GM19099 (cell line): ENCODE results near the gene PKHD1.

Experiments used
- POLR2A ChIP-seq: IDR thresholded peaks from 3 replicates; pipeline ENCODE4 v1.6.1; 2011; ENCODE audit warnings: low read depth; ENCODE audit not compliant: insufficient read length; ENCODE audit errors: extremely low read depth

The PKHD1 gene

DNA sequence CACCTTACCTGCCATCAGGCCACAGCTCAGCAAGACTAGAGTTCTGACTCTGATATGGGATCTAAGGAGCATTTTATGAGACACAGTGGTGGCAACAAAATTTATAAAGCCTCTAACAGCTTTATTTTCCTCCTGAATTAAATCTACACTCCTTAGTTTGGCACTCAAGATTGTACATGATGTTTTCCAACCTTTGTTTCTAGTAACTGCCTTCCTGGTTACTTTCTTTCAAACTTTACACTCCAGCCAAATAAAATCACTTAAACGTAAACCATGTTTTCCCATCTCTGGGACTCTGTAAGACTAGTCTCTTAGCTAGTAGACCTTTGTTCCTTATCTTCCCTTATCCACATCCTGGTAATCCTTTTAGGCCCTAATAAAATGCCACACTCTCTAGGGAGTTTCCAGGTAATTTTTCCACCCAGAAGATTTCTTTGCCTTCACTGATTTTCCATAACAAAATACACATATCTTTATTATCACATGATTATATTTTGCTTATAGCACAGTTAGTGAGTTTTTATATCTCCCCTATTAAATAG lies 92.1 kb downstream of the PKHD1 start:
- TF ChIP-seq POLR2A: no peak

DNA sequence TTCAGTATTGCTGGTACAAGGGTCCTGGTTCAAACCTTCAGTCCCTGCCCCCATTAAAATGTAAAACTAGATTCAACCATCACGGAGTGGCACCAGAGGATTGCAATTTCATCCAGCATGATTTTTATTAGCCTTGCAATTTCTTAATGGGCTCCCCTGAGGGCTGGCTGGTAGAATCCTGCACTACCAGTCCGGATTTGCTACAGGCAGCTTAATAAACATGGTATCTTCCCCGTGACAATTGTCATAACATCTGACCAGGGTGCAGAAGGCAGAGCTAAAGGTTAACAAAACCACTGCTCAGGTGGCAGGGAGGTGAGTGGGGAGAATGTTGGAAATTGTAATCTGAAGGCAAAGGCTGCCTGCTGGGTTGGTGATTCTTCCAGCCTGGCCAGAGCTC lies 94.5 kb downstream of the PKHD1 start:
- no peak for TF ChIP-seq POLR2A

DNA sequence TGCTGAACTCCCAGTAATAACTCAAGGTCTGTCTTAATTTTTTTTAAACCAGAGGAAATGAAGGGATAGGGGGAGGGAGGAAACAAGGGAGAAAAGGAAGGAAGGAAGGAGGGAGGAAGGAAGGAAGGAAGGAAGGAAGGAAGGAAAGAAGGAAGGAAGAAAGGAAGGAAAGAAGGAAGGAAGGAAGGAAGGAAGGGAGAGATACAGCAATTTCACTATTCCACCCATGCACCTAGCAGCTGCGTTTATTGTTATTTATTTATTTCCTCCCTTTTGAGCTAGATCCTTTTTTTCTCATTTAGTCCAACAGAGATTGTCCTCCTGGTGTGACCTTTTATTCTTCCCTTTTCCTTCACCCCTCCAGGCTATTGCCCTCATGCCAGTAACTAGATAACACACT lies 97.6 kb downstream of the PKHD1 start:
- no peak for TF ChIP-seq POLR2A

DNA sequence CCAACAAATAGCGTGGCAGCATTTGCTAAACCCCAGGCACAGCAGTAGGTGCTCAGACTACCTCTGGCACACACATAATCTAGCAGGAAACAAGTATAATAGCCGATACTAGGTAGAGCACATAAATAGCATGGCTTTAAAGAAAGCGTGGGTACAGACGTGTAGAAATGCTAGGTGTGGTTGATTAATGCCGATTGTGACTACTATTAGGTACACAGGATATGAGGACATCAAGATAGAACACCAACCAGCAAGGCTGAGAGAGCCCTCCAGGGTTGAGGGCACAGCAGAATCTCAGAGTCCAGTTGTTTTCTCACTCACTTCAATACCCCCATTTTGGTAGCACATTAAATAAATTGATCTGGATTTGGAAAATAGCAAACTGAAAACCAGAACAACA lies 100.5 kb downstream of the PKHD1 start:
- no peak for TF ChIP-seq POLR2A

DNA sequence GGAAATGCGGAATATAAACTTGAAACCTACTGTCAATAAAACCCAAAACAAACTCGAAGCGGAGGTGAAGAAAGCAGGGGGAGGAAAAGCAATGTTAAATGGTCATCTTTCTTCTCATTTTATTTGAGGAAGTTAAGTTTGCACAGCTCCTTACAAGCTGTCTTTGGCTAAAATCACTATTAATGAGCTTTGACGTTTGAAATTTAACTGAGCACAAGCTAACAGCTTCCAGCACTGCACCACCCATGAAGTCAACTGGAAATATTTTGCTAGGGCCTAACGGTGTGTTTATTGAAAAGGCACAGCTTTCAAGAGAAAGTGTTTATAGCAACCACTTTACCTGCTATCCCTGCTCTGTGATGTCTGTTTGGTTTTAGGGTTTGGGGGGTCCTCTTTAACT lies 103.8 kb downstream of the PKHD1 start:
- TF ChIP-seq POLR2A: no peak

DNA sequence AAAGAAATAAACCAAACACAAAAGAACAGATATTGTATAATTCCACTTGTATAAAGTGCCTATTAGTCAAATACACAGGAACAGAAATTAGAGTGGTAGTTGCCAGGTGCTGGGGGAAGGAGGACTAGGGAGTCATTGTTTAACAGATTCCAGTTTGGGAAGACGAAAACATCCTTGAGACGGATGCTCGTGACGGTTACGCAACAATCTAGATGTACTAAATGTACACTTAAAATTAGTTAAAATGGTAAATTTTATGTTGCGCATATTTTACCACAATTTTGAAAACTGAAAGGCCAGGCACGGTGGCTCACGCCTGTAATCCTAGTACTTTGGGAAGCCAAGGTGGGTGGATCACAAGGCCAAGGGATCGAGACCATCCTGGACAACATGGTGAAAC lies 111.0 kb downstream of the PKHD1 start:
- no peak for TF ChIP-seq POLR2A

DNA sequence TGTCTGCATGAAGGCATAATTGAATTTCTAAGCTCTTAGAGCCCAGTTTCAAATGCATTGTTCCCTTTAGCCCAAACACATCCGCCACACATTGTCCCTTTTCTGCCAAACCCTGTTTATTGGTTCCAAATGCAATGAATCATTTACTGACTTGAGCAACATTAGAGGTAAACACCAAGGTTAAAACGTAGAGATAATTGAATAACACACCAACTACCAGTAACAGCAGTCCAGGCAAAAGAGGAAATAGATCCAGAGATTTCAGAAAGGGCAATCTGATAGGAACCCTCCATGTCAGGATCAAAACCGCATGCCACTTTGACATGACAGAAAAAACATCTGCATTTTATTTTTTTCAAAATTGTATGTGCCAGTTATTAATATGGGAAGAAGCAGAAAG lies 114.8 kb downstream of the PKHD1 start:
- TF ChIP-seq POLR2A: no peak

DNA sequence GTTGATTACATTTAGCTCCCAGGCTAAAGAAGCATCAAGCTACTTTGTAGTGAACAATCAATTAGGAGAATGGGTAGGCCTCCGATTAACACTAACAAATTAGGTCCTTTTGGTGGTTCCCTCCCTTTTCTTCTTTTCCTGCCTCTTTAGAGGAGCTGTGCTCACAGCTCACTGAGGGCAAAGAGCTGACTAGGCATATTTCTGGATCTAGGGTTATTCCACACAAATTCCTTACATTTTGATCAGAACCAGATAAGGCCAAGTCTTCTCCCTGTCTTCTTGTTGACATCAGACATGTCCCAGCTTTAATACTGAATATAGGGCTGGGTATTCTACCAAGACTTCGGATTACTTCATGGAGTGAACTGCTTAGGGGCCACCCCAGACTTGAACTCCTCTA lies 119.1 kb downstream of the PKHD1 start:
- no peak for TF ChIP-seq POLR2A

DNA sequence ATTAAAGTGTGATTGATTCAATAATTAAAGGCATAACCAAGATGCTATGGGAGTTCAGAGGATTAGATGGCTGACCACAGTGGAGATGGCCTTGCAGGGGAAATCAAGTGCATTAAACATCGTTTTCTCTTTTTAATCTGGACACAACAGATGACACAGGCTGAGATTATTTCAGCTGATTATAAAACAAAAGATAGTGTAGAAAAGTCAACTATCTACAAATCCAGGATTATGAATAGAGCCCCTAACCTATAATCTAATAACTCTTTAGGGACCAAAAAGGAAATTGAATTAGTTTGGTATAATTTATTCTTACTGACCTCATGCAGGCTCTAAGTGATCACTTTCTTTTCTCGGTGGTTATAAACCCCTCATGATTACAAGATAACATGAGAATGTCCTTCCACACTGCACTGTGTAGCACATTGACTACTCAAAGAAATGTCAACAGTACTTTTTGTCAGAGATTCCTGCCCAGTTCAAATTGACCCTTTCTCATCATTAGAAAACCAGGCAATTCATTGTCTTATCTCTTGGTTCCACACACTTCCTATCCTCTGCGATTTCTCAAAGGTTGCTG lies 122.1 kb downstream of the PKHD1 start:
- no peak for TF ChIP-seq POLR2A

DNA sequence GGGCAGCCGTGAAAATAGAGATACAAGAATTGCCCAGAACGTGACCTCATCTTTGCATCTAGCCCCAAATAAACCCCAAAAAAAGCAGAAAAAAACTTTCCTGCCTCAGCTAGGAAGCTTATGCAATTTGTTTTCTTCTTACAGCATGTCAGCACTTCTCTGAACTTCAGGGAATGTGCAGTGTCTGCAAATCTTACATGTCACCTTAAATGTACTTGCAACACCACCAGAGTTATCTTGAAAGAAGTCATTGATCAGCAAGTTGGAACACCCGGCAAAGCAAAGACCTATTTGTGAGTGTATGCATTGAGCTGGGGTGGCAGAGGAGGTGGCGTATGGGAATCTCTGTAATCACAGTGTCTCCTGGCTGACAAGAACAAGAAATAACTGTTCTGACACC lies 123.4 kb downstream of the PKHD1 start:
- no peak for TF ChIP-seq POLR2A

DNA sequence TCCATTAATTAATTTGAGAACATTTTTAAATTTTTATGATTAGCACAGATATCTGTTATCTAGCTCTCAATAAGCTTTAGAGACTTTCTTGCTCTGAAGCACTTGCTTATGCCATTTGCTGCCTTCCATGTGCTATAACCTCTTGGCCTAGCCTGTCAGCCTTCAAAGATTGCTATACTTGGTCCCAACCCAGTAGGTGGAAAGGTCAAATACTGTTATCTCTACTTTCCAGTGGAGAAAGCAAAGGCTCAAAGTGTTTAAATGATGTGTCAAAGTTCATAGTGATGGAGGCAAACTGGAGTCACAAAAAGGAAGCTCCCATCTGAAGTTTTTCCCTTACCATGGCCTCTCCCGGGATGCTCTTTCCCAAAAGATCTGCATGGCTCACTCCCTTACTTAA lies 125.1 kb downstream of the PKHD1 start:
- no peak for TF ChIP-seq POLR2A

DNA sequence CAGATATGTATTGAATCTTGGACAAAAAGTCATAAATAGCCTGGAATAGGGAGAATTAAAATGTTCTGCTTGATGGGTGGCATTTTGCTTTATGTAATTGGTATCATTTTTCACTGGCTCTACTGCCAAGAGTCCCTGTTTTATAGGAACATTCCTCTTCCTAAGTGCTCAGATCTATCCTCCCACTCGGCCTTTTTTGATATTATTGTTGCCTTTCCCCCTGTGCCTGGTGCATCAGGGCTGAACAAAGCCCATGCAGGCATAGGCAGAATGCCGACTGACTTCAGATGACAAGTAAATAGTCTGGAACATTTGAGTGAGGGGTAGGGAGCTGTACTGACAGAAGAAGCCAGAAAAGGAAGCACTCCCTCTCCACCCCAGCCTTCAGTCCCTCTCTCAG lies 127.0 kb downstream of the PKHD1 start:
- no peak for TF ChIP-seq POLR2A

DNA sequence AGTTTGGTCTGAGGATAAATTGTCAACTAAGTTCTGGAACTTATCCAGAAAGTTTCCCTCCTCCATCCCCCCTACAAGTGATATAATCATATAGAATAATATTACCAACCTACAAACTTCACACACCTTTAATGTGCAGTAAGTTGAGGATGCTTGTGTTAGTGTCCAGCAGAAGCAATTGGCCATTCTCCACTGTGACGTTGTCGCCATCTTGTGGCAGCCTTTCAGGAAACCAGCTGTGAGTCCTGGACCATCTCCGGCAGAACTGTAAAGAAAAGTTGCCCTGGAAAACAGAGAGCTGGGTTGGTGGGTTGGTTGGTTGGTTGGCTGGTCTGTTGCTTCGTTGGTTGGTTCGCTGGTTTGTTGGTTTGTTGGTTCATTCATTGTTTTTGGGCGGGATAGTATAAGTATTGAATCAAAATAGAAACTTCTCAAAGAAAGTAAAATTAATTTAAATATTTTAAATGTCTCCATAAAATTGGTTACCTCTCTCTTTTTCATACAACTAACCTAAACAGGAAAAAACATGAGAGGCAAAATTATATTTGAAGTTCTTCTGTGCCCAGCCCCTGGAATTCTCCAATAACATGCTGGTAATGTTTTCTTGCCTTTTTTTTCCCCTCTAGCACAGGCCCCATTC lies 127.5 kb downstream of the PKHD1 start:
- no peak for TF ChIP-seq POLR2A

DNA sequence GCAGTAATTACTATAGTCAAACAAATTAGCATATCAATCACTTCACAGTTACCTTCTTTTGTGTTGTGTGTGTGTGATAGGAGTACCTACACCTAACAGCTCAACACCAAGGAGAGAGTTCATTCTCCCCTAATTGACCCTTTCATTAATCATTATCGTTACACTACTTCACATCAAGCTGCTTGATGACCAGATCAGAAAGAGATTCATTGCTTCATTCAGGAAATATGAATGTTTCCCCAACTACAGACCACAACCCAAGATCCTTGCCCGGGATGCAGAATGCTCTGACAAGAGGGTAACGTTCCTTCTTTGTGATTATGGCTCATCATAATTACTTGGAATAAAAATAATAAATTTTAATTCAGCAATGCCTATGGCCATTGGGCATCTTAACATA lies 132.7 kb downstream of the PKHD1 start:
- no peak for TF ChIP-seq POLR2A

DNA sequence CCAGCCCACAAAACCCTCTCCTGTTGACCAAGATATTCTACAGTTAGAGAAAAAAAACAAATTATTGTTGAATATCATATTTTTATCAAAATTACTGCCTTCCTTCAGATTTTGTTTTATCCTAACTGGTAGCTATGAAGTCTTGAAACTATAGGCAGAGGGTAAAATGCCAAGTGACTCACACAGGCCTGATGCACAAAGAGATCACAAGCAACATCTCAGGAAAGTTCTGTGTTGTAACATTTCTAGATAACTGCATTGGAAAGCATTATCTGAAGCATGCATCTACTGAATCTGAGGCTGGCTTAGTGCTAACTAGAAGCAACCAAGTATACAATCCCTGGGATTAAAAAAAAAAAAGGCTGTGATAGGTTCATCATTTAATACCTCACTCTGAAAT lies 134.2 kb downstream of the PKHD1 start:
- TF ChIP-seq POLR2A: no peak

DNA sequence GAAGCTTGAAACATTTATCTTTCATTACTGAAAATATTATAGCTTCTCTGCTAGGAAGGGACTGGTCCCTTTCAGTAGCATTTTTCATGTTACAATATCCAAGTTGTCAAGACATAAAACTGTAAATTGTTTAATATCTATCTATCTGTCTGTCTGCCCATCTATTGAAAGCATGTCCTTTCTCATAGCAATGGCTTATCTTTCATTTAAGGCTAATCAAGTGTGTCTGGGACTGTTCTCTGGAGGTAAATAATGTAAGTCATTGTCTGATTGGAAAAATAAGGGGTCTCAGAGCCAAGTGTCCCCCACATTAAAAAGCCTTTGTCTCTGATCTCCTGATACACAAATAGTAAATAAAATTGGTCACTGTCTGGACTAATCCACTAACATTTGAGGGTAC lies 135.5 kb downstream of the PKHD1 start:
- TF ChIP-seq POLR2A: no peak

DNA sequence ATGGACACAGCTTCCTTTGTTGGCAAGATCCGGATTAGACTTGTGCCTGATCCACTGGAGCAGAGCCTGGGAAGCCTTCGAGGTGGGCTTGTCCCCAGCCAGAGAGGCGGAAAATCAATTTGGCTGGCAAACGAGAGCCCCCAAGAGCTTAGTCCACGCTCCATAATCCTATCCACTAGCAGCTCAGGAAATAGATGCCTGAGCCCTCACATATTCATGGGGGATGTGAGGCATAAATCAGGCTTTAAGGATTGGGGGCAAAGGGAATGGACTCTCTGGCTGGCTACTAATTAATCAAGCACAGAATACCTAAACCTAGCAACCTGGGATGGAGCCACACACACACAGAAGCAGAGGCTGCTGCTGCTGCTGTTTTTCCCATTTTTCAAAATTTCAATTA lies 137.9 kb downstream of the PKHD1 start:
- TF ChIP-seq POLR2A: no peak
